CD4-positive, alpha-beta T cell treated with Interleukin-21 for 1 hour (primary cell): ENCODE results near the gene AKNA.

ENCODE experiments used
- DNase-seq: peaks from one replicate; pipeline ENCODE4 v3.0.0-alpha.2; 2020

The AKNA gene

DNA sequence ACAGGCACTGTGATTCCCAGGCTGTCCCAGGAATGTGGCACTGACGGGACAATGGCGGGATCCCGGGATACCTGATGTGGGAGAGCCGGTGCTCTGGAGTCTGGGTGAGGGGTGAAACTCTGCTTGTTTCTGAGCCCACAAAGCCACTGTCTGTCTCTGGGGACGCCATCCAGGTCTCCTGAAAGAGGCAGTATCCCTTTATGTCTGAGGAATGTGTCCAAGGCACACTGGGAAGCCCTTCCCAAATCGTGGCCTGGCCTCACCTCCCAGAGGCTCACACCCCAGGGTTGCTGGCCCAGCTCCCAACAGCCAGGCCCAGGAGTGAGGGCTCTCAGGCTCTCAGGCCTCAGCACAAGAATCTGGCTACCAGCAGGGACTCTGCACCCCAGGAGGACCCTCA lies 31.0 kb downstream of the AKNA start:
- DNase-seq = no peak

DNA sequence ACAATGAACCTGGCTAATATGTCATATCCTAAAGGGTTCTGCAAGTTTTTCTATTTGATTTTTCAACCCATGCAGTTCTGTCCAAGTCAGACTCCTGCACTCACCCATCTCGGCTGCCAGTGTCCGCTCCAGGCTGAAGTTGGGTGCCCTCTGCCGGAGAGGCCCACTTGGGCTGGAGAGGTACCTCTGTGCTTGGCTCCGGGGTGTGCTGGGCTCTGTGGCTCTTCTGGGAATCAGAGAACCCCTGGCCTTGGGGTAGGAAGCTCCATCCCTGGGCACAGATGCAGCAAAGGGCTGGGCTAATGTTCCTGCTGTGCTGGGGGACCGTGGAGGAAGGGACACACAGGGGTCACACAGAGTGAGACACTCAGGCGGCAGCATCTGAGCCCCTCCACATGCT lies 32.0 kb downstream of the AKNA start:
- no peak for DNase-seq

DNA sequence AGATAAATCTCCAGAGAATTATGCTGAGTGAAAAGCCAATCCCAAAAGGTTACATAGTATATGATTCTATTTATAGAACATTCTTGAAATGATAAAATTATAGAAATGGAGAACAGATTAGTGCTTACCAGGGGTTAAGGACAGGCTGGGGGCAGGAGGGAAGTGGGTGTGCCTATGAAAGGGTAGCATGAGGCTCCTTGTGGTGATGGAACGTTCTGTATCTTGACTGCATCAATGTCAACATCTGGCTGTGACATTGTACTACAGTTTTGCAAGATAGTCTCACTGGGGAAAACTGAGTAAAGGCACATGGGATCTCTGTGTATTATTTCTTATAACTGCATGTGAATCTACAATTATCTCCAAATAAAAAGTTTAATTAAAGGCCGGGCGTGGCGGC lies 35.9 kb downstream of the AKNA start:
- DNase-seq = no peak

DNA sequence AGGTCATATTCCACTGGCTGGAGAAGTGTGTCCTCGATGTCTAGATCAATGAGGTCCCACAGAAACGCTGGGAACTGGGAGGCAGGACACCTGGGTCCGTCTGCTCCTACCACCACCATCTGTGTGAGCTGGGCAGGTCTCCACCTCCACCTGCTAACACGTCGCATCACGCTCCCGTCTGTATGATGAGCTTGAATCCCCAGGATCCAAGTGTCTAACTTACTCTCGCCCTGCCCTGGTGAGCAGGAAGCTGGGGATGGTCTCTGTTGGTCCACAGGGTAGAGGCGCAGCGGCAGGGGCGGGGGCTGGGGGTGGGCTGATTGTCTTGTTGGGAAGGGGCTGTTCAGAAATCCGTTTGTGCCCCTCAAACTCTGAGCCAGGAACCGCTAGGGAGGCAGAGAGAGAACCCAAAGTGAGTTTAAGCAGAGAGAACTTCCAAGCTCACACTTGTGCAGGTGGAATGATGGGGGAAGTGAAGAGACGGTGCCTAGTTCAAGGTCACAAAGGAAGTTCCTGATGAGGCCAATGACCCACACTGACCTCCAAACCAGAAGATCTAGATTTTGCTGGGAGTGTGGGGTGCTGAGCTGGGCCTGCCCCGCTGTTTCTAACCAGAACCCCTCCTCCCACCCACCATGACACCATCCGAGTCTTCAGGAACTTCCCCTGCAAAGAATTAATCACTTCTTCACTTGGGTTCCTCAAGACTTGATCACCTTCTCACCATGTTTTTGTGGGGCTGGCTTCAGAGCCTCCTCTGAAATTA lies 37.0 kb downstream of the AKNA start:
- no peak for DNase-seq

DNA sequence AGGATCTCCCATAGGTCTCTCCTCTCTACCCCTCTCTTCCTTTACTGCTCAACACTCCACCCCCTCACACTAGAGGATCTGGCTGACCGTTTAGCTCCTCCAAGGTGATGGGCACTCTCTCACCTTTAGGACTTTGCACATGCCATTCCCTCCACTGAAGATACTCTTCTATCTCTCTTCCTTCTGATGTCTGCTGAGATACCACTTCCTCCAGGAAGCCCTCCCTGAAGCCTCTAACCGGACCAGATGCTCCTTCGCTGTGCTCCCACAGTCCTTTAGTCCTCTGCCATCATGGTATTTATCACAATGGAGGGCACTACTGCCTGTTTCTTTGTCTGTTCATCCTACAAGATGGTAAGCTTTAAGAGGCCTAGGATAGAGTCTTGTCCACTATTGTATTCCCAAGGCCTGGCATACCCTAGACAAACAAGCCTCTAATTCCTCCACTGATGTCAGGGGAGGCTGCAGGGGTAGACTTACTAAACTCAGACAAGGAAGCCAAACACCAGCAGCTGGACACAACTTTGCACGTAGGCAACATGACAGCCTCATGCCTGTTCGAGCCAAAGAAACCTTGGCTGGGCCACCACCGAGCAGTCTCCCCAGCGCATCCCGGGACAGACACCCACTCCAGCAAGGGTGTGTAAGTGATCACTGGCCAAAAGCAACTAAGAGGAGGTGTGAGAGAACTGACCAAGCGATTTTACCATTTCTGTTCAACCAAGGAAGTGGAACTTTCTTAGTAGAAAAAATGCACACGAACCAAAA lies 37.9 kb downstream of the AKNA start:
- no peak for DNase-seq

DNA sequence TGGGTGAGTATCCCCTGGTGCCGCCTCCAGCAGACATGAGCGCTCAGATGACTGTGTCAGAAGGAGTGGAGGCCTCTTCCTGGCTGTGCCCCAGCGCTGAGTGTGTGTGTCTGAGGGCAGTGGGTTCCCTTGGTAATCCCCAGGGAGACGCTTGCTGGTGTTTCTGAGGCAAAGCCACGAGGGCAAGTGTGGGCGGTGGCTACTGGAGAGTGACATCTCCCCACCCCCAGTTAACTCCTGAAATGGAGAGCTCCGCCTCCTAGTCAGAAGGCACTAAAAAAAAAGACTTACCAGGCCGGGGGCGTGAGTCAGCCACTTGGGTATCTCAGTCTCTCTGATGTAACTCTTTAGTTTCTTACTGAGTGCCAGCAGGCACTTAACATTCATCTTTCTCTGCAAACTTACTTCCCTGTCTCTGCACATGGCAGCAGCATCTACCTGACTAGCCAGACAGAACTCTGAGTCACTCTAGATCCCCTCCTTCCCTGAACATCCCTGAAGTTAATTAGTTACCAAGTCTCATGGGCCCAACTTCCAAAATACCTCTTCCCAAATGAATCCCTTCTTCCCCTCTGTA lies 38.8 kb downstream of the AKNA start:
- peak; percentile 64 for DNase-seq

DNA sequence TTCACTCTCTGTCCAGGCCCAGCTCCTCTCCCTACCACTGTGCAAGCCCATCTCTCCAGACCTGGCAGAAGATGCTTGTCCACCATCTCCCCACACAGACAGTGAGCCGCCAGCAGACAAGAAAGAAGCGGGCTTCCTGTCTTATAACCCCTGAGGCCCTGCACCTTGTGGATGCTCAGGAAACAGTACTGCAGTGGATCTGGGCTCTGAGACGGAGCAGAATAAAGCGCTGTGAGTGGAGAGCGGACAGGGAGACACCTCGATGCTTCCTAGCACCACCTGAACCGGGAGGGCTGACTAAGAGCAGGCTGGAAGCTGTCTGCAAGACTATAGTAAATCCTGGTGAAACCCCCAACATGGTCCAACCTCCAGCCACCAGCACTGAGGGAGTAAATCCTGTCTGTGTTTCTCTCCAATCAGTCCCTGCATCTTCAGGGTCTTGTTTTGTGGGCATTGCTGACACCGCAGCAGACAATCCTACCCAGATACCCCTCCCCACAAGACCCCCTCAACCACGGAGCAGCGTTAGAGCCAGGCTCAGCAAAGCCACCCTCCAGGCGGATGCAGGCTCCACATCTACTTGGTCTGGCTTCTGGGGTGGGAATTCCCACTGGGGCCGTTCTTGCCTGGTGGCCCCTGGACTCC lies 39.4 kb downstream of the AKNA start:
- DNase-seq = no peak

DNA sequence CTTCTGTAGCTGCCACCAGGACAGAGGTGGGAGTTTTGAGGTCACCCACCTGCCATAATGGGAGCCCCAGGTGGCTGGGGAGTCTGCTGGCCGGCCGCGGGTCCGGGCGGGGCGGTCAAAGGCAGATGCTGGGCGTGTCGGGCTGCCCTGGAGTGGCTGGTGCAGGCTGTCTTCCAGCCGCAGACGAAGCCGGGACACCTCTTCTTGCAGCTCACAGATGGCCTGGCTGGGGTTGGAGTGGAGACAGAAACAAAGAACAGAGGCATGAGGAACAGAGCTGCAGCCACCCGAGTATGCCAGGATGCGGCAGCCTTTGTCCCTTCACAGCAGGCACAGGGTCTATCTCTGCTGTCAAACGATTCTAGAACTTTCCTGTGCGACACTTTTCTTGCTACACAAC lies 40.1 kb downstream of the AKNA start:
- no peak for DNase-seq

DNA sequence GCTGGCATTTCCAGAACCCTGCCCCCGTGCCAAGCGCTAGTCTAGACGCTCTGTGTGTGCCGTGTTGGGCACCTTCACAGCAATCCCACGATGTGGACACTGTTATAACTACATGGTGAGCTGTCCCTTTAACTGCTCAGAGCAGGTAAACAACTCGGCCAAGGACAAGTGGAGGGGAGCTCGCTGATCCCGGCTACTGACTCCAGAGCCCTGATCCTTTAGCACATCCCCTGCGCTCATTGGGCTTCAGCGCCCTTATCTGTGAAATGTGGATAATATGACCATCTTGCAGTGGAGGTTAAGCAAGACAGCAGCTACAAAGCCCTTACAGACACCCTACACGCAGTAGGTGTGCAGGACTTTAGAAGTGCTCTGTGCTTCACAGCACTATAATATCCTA lies 41.6 kb downstream of the AKNA start:
- no peak for DNase-seq

DNA sequence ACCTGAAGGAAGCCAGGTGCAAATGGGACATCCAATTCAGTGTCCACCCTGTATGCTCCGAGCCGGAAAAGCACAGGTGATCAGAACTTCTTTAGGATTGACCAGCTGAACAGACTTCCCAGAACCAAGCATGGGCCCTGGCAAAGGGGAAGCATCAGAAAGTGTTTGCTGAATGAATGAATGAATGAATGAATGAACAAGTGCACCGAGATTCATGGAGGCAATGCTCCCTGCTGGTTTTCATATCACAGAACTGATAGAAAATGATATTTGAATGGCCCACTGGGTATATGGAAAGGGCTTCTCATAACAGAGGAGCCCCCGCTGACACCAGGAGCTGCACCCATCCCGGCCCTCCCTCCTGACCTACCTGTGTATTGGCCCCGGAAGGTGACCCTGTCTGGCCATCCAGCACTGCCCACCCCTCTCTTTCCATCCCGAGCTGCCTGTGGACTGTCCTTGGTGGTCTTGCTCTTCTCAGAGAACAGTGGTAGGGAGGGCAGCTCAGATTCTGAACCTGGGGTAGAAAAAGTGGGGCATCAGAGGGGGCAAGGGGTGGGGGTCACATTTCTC lies 42.2 kb downstream of the AKNA start:
- DNase-seq = no peak

DNA sequence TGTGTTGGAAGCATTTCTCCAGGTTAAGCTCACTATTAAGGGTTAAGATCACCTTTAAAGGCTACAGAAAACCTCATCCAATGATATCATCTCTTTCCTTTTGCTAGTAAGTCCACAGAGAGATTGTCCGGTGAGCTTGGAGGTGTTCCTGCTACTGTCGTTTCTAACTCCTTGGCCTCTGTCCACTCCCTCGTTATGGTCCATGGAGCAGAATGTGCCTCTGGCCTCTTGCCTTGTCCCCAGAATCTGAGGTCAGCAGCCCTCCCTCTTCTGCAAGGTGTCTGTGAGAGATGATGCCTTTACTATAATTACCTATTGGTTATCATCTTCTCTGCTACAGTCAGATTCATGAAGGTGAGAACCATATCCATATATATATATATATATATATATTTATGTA lies 43.1 kb downstream of the AKNA start:
- no peak for DNase-seq

DNA sequence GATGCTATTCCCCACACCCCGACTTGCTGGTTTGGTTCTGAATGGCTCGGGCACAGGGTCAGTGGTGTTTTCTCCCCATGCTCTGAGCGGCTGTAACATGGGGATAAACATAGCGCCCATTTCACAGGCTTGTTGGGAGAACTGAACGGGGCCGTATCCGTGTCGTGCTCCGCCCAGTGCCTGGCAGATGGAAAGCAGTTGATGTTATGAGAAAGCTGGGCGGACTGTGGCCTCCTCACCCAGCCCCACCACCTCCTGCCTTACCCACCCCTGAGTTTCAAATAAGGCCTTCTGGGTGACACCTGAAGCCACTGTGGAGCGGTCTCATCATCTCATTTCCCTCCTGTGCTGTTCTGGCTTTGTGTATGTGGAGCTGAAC lies 43.6 kb downstream of the AKNA start:
- DNase-seq = no peak

DNA sequence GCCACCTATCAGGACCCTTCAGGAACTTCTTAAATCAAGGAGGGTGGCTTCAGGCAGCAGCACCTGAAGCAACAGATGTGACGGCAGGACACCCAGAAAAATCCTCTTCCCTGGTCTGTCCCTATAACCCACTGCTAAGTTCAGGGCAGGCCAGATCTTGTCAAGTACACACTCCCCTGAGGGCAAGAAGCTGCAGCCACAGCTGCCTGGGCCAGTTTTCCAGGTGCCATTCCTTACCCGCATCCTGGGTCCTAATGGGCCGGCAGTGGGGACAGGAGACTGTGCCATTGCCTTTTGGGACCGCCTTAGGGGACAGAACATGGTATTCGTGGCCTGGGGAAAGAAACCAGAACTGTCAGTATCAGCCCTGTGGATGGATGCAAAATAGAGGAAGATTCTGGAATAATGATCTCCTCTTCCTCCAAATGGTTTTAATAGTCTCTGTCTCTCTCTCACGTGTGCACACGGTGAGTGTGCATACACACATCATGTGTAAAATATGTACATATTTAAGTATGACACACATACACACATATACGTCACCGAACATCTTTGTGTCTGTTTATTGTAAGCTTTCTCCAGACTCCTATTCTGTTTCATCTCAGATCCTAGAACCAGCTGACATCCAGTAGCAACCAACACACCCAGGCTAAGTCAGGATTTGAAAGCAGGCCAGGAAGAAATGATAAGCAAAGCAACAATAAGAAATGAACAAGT lies 44.2 kb downstream of the AKNA start:
- no peak for DNase-seq

DNA sequence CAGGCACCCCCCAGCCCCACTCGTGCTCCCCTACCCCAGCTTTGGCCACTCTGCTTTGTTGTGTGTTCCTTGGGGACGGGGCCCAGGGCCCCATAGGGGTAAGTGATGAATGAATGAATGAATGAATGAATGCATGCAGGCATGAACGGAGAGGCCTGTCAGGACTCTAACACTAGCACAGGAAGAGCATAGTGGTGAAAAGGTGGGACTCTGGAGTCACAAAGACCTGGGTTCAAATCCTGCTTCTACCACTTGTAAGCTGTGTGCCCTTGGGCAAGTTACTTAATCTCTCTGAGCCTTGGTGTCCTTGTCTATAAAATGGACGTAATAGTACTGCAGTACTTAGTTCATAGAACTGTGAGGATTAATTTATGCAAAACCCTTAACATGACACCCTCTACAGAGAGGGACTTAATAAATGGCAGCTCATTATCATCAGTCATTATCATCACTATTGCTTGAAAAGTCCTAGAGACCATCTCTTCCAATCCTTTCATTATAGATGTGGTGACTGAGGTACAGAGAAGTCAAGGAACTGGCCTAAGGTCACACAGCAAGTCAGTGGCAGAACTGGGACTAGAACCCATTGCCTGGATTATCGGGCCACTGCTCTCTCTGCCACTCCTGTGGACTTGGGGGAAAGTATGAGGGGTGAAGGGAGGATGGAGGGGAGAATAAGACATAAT lies 44.9 kb downstream of the AKNA start:
- DNase-seq = no peak

DNA sequence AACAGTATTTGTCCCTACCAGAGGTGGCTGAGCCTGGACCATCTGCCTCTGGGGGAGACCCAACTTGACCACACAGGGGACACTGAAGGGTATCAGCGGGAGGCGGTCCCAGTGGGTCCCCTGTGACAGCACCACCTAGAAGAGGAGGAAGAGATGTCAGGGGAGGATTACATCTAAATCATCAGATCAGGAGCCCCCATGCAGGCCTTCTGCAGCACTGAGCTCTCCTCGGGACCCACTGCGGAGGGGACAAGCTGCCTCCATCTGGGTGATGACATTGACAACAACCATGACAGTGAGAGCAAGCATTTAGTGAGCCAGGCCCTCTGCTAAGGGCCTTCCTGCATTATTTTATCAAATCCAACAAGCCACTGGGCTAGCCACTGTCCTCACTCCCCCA lies 45.8 kb downstream of the AKNA start:
- no peak for DNase-seq

DNA sequence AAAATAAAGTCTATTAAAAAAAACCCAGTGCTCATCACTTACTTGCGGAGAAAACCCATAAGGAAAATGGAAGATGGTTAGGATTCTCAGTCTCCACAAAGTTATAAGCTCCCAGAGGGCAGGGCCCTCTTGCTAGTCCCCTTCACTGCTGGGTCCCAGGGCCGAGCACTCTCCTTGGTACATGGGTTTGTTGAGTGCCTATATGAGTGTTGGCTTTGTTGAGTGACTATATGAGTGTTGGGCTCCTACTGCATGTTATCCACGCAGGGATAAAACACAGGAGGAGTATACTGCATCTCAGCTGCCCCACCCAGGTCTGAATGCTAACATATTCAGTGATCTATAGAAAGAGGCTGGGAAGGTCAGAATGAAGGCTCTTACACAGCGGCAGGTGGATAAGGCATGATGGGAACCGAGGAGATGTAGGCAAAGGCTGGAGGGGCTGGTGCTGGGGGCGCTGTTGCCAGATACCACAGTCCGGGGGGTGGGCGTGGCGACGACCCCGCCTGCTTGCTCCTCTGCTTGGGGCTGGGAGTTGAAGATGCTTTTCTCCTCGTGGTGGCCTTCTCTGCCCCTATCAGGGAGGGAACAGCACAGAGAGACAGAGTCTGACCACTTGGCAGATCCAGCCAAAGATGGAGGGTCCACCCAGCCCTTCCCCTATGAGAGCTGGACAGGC lies 46.5 kb downstream of the AKNA start:
- DNase-seq = no peak

DNA sequence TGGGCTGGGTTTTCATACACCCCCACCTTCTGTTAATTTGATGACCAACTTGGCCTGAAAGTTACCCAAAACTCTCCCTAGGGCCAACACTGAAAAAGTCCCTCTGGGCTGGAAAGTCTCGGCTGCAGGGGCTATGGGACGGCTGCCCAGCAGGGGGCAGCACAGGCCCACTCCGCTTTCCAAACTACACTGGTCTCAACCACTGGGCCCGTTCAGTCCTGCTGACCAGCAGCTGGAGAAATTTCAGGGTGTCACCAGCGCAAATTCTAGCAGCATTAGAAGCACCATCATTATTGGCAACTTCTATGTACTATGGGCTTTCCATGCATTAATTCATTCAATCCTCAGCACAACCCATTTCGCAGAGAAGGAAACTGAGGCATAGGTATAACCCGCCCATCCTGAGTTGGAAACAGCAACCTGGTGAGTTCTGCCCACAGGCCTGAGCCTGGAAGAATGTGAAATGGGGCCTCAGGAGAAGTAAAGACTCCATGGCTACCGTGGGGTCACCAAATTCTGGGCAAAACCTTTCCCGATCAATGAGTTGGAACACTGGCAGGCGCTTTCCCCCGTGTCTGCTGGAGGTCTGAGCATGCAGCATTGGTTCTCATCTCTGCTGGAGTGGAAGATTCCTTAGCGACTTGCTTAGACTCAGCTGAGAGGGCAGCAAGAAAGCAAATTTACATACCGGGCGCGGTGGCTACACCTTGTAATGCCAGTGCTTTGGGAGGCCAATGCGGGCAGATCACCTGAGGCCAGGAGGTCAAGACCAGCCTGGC lies 48.5 kb downstream of the AKNA start:
- peak; percentile 50 for DNase-seq

DNA sequence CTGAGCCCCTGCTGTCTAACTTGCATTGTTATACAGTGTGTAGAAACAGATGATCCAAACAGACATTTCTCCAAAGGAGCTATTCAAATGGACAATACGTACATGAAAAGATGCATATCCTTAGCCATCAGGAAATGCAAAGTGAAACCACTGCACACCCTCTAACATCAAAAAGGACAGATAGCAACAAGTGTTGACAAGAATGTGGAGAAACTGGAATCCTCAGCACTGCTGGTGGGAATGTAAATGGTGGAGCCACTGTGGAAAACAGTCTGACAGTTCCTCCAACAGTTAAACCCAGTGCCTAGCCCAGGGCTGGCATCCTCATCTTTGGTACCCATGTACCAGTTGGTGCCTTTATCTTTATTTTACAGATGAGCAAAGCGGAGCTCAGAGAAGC lies 49.6 kb downstream of the AKNA start:
- DNase-seq = no peak

DNA sequence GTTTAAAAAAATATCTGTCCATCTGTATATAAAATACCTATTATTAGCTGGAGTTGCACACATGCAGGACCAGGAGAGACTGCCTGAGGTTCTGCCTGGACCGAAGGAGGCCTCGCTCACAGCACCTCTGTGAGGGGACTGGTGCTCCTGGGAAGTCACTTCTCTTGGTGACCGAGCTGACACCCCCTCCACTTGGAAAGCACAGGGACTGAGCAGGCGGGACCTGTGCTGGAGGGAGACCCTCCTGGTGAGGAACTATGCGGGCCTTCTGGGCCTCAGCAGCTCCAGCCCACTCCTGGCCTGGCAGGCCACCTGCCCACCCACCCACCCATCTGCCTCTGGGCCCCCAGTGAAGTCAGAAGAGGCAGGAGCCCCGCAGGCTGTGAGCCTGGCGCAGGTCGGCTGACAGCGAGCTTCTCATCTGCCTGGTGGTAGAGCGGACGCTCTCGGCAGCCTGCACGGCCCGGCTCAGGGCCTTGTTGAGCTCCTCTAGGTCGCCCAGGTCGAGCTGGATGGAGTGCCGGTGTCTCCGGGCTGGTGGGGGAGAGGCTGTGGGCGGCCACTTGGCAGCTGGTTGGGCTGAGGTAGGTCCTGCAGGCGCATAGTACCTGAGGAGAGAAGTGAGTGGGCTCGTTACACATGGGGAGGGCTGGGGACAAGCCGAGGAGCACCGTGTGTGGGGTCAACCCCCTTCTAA lies 50.9 kb downstream of the AKNA start:
- no peak for DNase-seq

DNA sequence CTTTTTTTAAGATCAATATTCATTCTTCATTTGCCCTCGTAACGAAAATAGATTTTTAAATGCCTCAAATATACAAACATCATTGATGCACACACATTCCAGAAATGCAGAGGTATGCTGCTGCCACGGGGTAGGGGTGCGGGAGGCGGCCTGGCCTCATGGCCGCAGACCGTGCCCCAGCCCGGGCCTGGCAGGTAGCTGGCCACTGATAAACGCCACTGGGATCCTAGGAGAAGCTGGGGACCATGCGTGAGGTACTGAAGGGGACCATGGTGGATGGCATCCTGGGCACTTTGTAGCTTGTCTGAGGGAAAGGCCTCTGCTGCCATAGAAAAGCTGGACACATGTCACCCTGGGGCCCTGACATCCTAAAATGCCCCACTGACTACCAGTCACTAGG lies 51.6 kb downstream of the AKNA start:
- DNase-seq = no peak
